T-helper 22 cell (primary cell): ENCODE results near the gene KRTAP1-3.
"Not testable (repeated sequence)": the region's sequence is repeated elsewhere in the genome, so short reads cannot be mapped to it uniquely, and the experiment has no call there.

ENCODE experiments used
- DNase-seq: peaks from one replicate; pipeline ENCODE4 v3.0.0-alpha.2; 2020; ENCODE audit warnings: low read depth

KRTAP1-3 gene

DNA sequence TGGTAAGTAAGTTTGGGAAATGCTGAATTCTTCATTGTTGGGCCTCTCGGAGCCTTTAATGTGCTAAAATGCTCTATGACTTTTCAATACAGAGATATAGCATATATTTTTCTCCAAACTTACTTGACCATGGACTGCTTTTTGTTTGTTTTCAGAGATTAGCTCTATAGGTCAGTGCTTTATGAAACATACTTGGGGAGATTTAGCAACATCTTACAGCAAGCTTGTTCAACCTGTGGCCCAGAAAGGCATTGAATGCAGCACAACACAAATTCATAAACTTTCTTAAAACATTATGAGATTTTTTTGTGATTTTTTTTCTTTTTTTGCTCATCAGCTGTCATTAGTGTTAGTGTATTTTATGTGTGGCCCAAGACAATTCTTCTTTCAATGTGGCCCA is 24.7 kb downstream of the KRTAP1-3 start:
- DNase-seq = no peak

DNA sequence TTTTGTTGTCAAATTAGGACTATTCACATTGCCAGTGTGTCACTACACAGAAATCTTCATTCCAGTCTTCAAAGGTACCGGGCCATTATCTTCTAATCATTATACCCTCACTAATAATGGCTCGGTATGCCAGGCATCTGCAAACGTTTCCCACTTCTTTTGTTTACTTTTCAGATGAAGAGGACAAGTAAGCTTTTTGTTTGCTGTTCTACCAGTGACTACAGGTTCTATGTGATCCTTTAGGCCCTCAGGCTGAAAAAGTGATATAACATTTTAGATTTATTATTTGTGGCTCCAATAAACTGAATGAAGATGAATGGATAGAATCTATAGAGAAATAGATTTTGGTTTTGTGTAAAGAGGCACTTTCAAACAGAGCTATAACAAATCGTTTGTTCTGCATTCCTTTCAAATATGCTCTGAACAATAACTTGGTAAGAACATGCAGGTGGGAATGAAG is 25.3 kb downstream of the KRTAP1-3 start:
- no peak for DNase-seq

DNA sequence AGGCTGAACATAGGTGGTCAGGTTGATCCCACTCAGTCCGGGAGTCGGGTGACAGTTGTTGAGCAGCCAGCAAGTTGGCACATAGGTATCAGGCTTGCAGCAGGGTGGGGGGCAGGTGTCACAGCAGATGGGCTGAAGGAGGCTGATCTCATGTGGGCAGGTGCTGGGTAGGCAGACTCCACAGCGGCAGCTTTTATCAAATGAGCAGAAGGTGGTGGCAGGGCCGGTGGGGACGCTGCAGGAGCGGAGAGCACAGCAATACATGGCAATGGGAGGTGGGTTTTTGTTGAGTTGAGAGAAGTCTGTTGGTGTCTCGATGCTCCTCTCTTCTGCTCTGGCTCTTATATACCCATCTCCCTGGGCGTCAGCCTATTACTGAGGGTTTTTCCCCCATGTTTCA is 25.9 kb downstream of the KRTAP1-3 start, which contains the start of gene KRTAP3-1:
KRTAP3-1 (minus strand) TSS at position 318 of the 400 bp plus-strand sequence; CDS start at position 264, 54 bp downstream.
- DNase-seq = no peak

DNA sequence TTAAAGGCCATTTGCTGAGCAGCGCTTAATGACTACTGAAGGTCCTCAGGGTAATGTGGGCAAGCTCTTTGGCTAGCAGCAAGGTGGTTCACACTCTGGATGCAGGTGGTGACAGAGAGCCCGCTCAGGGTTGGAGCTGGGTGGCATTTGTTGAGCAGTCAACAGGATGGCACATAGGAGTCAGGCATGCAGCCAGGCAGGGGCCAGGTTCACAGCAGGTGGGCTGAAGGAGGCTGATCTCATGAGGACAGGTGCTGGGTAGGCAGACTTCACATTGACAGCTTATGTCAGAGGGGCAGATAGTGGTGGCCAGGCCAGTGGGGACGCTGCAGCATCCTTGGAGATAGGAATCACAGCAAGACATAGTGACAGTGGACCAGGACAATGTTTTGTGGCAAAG is 30.3 kb downstream of the KRTAP1-3 start:
- DNase-seq = no peak

DNA sequence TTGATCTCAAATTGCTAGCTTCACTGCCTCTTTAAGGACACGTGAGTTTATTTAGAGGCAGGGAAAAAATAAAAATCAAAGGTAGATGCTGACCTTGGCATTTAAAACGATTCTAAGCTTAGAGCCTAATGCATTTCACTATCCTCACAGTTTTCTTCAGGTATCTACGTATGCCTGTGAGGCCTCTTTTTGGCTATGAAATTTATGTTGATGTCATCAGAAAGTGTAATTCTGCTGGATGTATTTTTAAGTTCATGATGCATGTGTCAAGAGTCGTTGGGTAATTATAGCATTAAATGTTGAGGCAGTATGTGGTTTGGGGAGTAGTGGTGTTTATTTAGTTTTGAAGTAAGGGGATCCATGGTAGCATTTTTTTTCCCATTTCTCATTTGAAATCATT is 30.7 kb downstream of the KRTAP1-3 start:
- DNase-seq = no peak

DNA sequence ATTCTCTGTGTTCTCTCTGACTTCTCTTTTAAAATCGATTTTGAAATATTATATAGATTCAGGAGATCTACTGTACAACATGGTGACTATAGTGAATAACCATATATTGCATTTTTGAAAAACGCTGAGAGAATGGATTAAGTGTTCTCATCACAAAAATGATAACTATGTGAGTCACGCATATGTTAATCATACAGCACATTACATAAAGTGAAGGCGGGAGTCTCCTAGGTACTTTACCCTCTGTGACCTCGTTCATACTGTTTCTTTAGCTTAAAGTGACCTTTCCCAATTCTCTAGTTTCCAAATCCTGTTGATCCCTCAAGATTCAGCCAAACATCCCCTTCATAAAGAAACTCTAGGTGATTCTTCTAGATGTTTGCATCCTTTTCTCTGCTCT is 31.9 kb downstream of the KRTAP1-3 start:
- no peak for DNase-seq

DNA sequence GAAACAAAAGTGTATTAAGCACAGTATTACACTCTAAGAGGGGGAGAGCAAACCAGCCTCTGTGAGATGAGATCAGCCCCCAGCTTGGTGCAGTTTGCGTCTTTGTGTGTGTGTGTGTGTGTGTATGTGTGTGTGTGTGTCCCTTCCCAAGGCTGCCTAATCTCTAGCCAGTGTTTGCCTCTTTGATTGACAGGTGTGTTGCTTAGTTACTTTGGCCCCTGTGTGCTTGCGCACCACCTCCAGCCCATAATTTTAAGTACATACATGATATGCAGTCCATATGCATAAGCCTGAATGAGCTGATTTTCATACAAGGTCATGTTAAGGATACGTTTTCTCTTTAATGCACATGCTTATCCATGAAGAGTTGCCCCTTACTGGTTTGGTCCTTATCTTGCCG is 32.9 kb downstream of the KRTAP1-3 start:
- DNase-seq = no peak

DNA sequence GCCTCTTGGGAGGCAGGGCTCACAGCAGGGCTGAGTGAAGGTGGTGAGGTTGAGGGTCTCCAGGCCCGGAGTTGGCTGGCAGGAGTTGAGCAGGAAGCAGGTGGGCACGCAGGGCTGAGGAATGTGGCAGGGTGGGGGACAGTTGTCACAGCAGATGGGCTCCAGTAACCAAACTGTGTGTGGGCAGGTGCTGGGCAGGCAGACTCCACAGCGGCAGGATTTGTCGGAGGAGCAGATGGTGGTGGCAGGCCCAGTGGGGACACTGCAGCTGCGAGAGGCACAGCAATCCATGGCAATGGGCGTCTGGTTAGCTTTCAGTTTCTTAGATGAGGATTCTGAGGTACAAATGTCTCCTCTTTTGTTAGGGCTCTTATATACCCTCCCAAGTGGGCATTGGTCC is 35.1 kb downstream of the KRTAP1-3 start, which contains the start of gene KRTAP3-2:
KRTAP3-2 (minus strand) TSS at position 344 of the 400 bp plus-strand sequence; CDS start at position 291, 53 bp downstream.
- not testable (repeated sequence) for DNase-seq

DNA sequence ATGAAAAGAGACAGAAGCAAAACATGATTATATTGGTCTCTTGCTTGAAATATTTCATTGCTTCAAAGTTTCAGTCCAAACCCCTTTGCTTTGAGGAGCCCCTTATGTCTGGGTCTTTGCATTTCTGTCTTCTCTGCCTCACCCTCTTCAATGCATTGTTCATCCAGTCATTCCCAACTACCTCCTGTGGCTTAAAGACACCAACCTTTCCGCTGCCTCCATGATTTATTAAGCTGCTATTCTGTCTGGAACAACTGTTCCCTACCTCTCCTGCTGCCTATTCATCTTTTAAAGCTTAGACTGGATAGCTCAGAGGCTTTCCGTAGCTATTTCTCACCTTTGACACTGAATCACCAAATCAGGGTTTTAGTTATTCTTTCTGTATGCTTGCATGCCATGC is 37.3 kb downstream of the KRTAP1-3 start:
- no peak for DNase-seq

DNA sequence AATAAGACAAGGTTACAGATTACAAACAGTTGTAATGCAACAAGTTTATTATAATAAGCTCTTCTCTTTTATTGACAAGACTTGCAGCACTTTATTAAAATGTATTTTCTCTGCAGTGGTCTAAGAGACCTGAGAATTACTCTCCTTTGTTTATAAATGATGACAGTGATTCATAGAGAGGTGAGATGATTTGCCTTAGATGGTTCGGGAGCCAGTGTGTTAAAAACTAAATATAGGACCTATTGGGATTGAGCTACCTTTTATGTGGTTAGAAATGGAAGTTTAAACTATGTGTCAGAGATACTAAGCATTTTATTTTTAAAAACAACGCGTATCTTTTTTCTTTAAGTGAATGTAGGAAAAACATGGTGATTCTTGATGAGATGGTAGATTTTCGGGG is 37.8 kb downstream of the KRTAP1-3 start:
- DNase-seq = no peak

DNA sequence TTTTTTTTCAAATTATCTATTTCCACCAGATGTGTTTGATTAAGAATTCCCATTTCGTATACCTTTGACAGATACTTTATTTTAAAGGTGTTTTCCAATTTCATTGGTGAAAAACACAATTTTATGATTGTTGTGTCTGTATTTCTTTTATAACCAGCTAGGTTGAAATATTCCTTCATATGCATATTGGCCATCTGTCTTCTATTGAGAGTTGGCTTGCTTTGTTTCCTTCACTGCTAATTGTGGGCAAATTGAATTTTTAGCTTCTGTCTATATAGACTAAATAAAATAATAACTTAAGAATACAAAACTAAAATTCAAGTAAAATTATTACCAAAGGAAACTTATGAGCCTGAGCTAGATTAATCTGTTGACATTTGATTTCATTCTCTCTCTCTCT is 39.6 kb downstream of the KRTAP1-3 start:
- no peak for DNase-seq

DNA sequence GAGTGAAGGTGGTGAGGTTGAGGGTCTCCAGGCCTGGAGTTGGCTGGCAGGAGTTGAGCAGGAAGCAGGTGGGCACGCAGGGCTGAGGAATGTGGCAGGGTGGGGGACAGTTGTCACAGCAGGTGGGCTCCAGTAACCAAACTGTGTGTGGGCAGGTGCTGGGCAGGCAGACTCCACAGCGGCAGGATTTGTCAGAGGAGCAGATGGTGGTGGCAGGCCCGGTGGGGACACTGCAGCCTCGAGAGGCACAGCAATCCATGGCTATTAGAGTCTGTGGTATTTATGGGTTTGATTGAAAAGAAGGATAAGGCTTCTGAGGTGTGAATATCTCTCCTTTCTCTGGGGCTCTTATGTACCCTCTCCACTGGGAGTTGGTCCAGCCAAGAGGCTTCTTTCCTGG is 40.8 kb downstream of the KRTAP1-3 start, which contains the start of gene KRTAP3-3:
KRTAP3-3 (minus strand) TSS at position 326 of the 400 bp plus-strand sequence; CDS start at position 259, 67 bp downstream.
- DNase-seq = no peak

DNA sequence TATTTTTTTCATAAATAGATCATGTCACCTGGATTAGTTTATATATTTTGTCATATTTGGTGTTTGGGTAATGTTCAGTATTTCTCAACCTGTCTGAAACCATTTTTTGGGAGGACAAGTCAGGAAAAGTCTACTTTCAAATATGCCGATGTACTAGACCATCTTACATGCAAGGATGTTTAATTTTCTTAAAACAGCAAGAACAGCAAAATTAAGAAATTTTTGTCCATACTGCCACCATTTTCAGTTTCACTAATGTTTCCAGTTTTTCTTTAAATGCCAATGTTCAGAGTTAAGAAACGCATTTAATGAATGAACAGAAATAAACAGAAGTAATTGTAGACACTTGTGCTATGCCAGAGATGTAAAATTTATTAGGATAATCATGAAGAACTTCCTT is 41.6 kb downstream of the KRTAP1-3 start:
- DNase-seq = no peak

DNA sequence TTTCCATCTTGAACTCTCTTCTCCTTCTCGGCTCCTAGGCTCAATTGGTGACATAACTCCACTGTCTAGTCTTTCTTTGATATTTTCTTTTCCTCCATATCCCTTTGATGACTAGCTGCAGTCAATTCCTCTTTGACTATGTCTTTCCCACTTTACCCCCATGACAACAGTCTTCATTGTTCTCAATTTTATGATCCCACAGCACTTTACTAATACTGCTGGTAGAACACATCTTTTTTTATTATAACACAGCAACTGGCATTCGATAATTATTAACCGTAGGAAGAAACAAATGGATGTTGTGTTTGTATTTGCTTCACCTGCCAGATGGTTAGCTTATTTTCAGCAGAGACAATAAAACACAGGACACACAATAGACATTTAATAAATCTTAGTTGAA is 42.0 kb downstream of the KRTAP1-3 start:
- DNase-seq = no peak

DNA sequence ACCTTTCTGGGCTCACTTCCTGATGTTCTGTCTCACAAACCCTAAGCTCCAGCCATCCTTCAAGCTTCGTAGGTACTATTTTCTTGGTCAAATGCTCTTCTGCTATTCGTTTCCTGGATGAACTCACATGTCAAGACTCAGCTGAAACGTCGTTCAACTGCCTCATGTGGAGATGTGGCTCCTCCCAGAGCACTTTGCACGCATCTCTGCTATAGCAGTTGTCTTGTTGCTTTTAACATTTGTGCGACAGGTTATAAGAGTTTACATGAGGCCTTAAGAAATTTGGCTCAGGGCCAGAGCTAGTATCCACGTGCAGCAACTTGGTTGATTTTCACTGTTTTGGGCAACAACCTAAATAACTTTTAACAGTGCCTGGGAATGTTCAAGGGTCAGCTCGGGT is 47.8 kb downstream of the KRTAP1-3 start:
- no peak for DNase-seq

DNA sequence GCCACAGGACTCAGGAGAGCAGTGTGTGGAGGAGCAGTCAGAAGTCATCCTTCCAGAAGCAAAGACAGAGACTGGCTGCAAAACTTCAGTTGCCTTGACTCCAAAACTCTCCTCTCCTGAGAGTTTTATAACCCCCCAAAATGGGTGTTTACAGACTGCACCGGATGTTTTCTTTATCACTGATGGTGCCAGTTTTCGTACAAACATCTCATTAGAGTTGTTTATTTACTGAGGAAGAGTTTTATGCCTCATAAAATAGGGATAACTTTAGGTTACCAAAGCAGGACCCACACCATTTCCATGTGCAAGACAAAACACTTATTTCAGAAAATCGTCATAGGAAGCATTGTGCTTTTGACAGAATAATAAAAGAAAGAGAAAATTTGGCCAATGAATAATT is 50.4 kb downstream of the KRTAP1-3 start, which contains the start of gene KRT40:
KRT40 (minus strand) TSS at position 101 of the 400 bp plus-strand sequence; CDS start at position 48, 53 bp downstream.
- DNase-seq = no peak
